ENCODE data around the gene PKP4. TPM values are rescaled to one million over a fixed set of nuclear protein-coding genes. Genes with fewer than 3 reads are reported as not detected.

The PKP4 gene
- total RNA-seq, 1 experiment from 2014 or later: 52.0 TPM

- no peak overlapping the region for H2AK5ac ChIP-seq (ENCODE audit: insufficient read length, low read length)
- H3K4me3 Mint-ChIP-seq: no peak overlapping the region
- no peaks in the 10 kb centered on the region for H3K23me2 ChIP-seq (ENCODE audit: insufficient read length, low read depth, low read length, poor library complexity, severe bottlenecking)
- no peak overlapping the region for H3K4ac ChIP-seq (ENCODE audit: low read depth, low read length)
- no peak overlapping the region for H4K5ac ChIP-seq (ENCODE audit: insufficient read length, low read depth, low read length)
- H3K14ac ChIP-seq (ENCODE audit: insufficient read depth, low read length): no peak overlapping the region
- no peak overlapping the region for H3T11ph ChIP-seq (ENCODE audit: low read length)
- no peaks in the 10 kb centered on the region for H3K27me3 ChIP-seq (ENCODE audit: insufficient read depth, low read length)
- H3K79me1 ChIP-seq (ENCODE audit: insufficient read depth, low read depth, low read length, poor library complexity, severe bottlenecking): no peaks in the 10 kb centered on the region
- H3K4me1 Mint-ChIP-seq: no peaks in the 10 kb centered on the region
- no peak overlapping the region for H2BK120ac ChIP-seq (ENCODE audit: low read depth, low read length, poor library complexity, severe bottlenecking)
- H4K20me1 ChIP-seq (ENCODE audit: control insufficient read depth, insufficient read depth, insufficient read length): no peaks in the 10 kb centered on the region
- H2BK15ac ChIP-seq (ENCODE audit: low read depth, low read length): no peak overlapping the region
- H3K36me3 Mint-ChIP-seq (ENCODE audit: insufficient read depth in 1 of 3, low read depth in 3 of 3): peaks cover 2 to 5% (median 5%) of the 10 kb centered on the region in 3 experiments; a peak in 6 of 7 replicates
- H3K18ac ChIP-seq (ENCODE audit: insufficient read length, low read depth, low read length): no peak overlapping the region
- WGBS (ENCODE audit: extremely low coverage, insufficient read length, low lambda C conversion rate): no CpG with 5 or more reads among the region's 1 CpG
- H2BK12ac ChIP-seq (ENCODE audit: insufficient read length, low read depth, low read length): no peak overlapping the region
- H3K27ac ChIP-seq (ENCODE audit: insufficient read length, low read depth, low read length): no peak overlapping the region
- H3K27ac Mint-ChIP-seq: no peak overlapping the region
- H3K9ac ChIP-seq (ENCODE audit: extremely low read depth, insufficient read length, low read length): no peak overlapping the region
- no peak overlapping the region for H2BK5ac ChIP-seq (ENCODE audit: insufficient read length, low read length)
- DNase-seq: no peak
- no peak overlapping the region for H3K23ac ChIP-seq (ENCODE audit: insufficient read length, low read depth, low read length)
- no peak overlapping the region for H4K8ac ChIP-seq (replicated peaks; ENCODE audit: insufficient read length, low read depth, low read length)
- no peak overlapping the region for H2BK20ac ChIP-seq (ENCODE audit: low read depth, low read length, poor library complexity, severe bottlenecking)
- TF ChIP-seq CTCF (conservative IDR thresholded peaks at IDR 0.05): no peak
- no peaks in the 10 kb centered on the region for H3K27me3 Mint-ChIP-seq (ENCODE audit: low read depth)
- no peaks in the 10 kb centered on the region for H3K4me1 ChIP-seq (ENCODE audit: insufficient read depth, low read length)
- no peak overlapping the region for H2AFZ ChIP-seq (ENCODE audit: low read length)
- no peak overlapping the region for H3K56ac ChIP-seq (ENCODE audit: insufficient read length, low read depth, low read length)
- H3K4me2 ChIP-seq (ENCODE audit: insufficient read depth, insufficient read length, low read length): no peak overlapping the region
- no peaks in the 10 kb centered on the region for H3K9me3 ChIP-seq (ENCODE audit: control insufficient read depth, low read depth, low read length)
- no peaks in the 10 kb centered on the region for H3K79me2 ChIP-seq (ENCODE audit: insufficient read depth, low read length)
- peaks cover 4 to 10% of the 10 kb centered on the region in 2 experiments; a peak in 4 of 5 replicates for H3K9me3 Mint-ChIP-seq
- no peak overlapping the region for H4K91ac ChIP-seq (ENCODE audit: insufficient read length, low read depth, low read length)
These were observed 13.1 kb upstream of the PKP4 start for GRCh38 chr2:158443606-158444005.
